Pericardium fibroblast (primary cell): ENCODE data around the gene CASP8AP2. TPM values are rescaled to one million over a fixed set of nuclear protein-coding genes. Genes with fewer than 3 reads are reported as not detected.

ENCODE experiments used
- total RNA-seq: library from RNA; depleted of rRNA; stranded (reverse); fragments of >200 nt; gene quantifications from 2 replicates; pipeline ENCODE4 v1.2.3, GENCODE V29; 2015

The CASP8AP2 gene
- 3.5 and 6.2 TPM in 2 replicates for total RNA-seq

GRCh38 chr6:89829472-89830169 is at the start of gene CASP8AP2:
CASP8AP2 (plus strand) TSS chr6:89829880.

GRCh38 chr6:89819336-89820130 is 10.1 kb upstream of the CASP8AP2 start, which contains the start of gene MDN1:
MDN1 (minus strand) TSS chr6:89819794; CDS start chr6:89819607, 187 bp downstream.

GRCh38 chr6:89894169-89894568 is 64.5 kb downstream of the CASP8AP2 start, which contains the start of gene GJA10:
GJA10 (plus strand) TSS chr6:89894469; CDS start chr6:89894469, 0 bp downstream.

Other genes starting within 250 kb of the CASP8AP2 start
- gene LYRM2, start 191.1 kb upstream of the CASP8AP2 start, total RNA-seq = 12.0 and 19.8 TPM in 2 replicates
- 7.6 and 10.5 TPM in 2 replicates for gene MDN1, start 10.1 kb upstream of the CASP8AP2 start, total RNA-seq
- gene GJA10, start 64.6 kb downstream of the CASP8AP2 start, total RNA-seq = not detected in 2 replicates